ENCODE data around the gene KLF7.

Gene KLF7

GRCh38 chr2:207185372-207185771 lies 19.6 kb upstream of the KLF7 start:
- no peak overlapping the region for H3K4me3 Mint-ChIP-seq
- H3K27ac Mint-ChIP-seq = no peak overlapping the region
- H3K36me3 Mint-ChIP-seq (ENCODE audit: low read depth) = no peaks in the 10 kb centered on the region
- H3K4me1 Mint-ChIP-seq = peaks cover 22% of the 10 kb centered on the region
- no peaks in the 10 kb centered on the region for H3K9me3 Mint-ChIP-seq
- no peaks in the 10 kb centered on the region for H3K27me3 Mint-ChIP-seq (ENCODE audit: low read depth)
- no peak for TF ChIP-seq CTCF (IDR thresholded peaks at IDR 0.05; ENCODE audit: unreplicated experiment in 3 of 3)

GRCh38 chr2:207184768-207185167 lies 19.0 kb upstream of the KLF7 start:
- no peak for TF ChIP-seq CTCF (IDR thresholded peaks at IDR 0.05; ENCODE audit: unreplicated experiment in 3 of 3)
- no peaks in the 10 kb centered on the region for H3K36me3 Mint-ChIP-seq (ENCODE audit: low read depth)
- no peak overlapping the region for H3K27ac Mint-ChIP-seq
- no peak overlapping the region for H3K4me3 Mint-ChIP-seq
- peaks cover 22% of the 10 kb centered on the region for H3K4me1 Mint-ChIP-seq
- H3K27me3 Mint-ChIP-seq (ENCODE audit: low read depth) = no peaks in the 10 kb centered on the region
- no peaks in the 10 kb centered on the region for H3K9me3 Mint-ChIP-seq

- Mint-ChIP-seq H3K9me3 (no peaks in the 10 kb centered on the region), H3K4me1 (peaks cover 21% of the 10 kb centered on the region), H3K36me3 (ENCODE audit: low read depth) (no peaks in the 10 kb centered on the region), H3K27me3 (ENCODE audit: low read depth) (no peaks in the 10 kb centered on the region), H3K27ac (no peak overlapping the region), H3K4me3 (no peak overlapping the region)
- TF ChIP-seq CTCF (IDR thresholded peaks at IDR 0.05; ENCODE audit: unreplicated experiment in 3 of 3) = no peak
These were observed 18.6 kb upstream of the KLF7 start for GRCh38 chr2:207184348-207184747.

GRCh38 chr2:207183506-207183905 lies 17.8 kb upstream of the KLF7 start:
- H3K27me3 Mint-ChIP-seq (ENCODE audit: low read depth) = no peaks in the 10 kb centered on the region
- TF ChIP-seq CTCF (IDR thresholded peaks at IDR 0.05; ENCODE audit: unreplicated experiment in 3 of 3) = no peak
- H3K4me3 Mint-ChIP-seq = no peak overlapping the region
- no peaks in the 10 kb centered on the region for H3K9me3 Mint-ChIP-seq
- H3K36me3 Mint-ChIP-seq (ENCODE audit: low read depth) = no peaks in the 10 kb centered on the region
- peaks cover 12% of the 10 kb centered on the region for H3K4me1 Mint-ChIP-seq
- H3K27ac Mint-ChIP-seq = peak overlapping the region in 1 of 3 experiments; percentile 23

- Mint-ChIP-seq H3K4me3 (no peak overlapping the region), H3K4me1 (peaks cover 11% of the 10 kb centered on the region), H3K9me3 (no peaks in the 10 kb centered on the region), H3K27me3 (ENCODE audit: low read depth) (no peaks in the 10 kb centered on the region), H3K27ac (no peak overlapping the region), H3K36me3 (ENCODE audit: low read depth) (no peaks in the 10 kb centered on the region)
- TF ChIP-seq CTCF (IDR thresholded peaks at IDR 0.05; ENCODE audit: unreplicated experiment in 3 of 3) = no peak
These were observed 17.2 kb upstream of the KLF7 start for GRCh38 chr2:207182911-207183310.

GRCh38 chr2:207181526-207182274 lies 16.0 kb upstream of the KLF7 start:
- H3K27ac Mint-ChIP-seq = no peak overlapping the region
- TF ChIP-seq CTCF (IDR thresholded peaks at IDR 0.05; ENCODE audit: unreplicated experiment in 3 of 3) = no peak
- no peaks in the 10 kb centered on the region for H3K27me3 Mint-ChIP-seq (ENCODE audit: low read depth)
- H3K4me1 Mint-ChIP-seq = peaks cover 11% of the 10 kb centered on the region
- H3K36me3 Mint-ChIP-seq (ENCODE audit: low read depth) = no peaks in the 10 kb centered on the region
- no peaks in the 10 kb centered on the region for H3K9me3 Mint-ChIP-seq
- no peak overlapping the region for H3K4me3 Mint-ChIP-seq
